GM18867 (cell line): ENCODE results near the gene MLN.

Experiments used
- ATAC-seq: cut with Tn5 transposase; IDR thresholded peaks from one replicate; pipeline ENCODE4 v1.9.1; 2021; ENCODE audit warnings: mild to moderate bottlenecking, moderate library complexity; ENCODE audit not compliant: unreplicated experiment

Gene MLN

GRCh38 chr6:33816911-33817310 lies 13.1 kb upstream of the MLN start:
- no peak for ATAC-seq

- ATAC-seq: no peak
These were observed 12.1 kb upstream of the MLN start for GRCh38 chr6:33815854-33816253.

- no peak for ATAC-seq
These were observed 10.5 kb upstream of the MLN start for GRCh38 chr6:33813990-33814985.

GRCh38 chr6:33813246-33813904 lies 9.6 kb upstream of the MLN start:
- ATAC-seq: no peak

GRCh38 chr6:33812669-33813068 lies 8.9 kb upstream of the MLN start:
- no peak for ATAC-seq

GRCh38 chr6:33809594-33809993 lies 5.8 kb upstream of the MLN start:
- no peak for ATAC-seq

GRCh38 chr6:33808641-33809180 lies 4.9 kb upstream of the MLN start:
- ATAC-seq: no peak

- no peak for ATAC-seq
These were observed 3.8 kb upstream of the MLN start for GRCh38 chr6:33807606-33808005.

- ATAC-seq: no peak
These were observed 3.0 kb upstream of the MLN start for GRCh38 chr6:33806841-33807240.

GRCh38 chr6:33802186-33802958 lies 1.4 kb downstream of the MLN start:
- ATAC-seq: no peak

GRCh38 chr6:33801611-33802010 lies 2.2 kb downstream of the MLN start:
- ATAC-seq: no peak

- ATAC-seq: no peak
These were observed 3.4 kb downstream of the MLN start for GRCh38 chr6:33800248-33800969.

GRCh38 chr6:33799454-33800113 lies 4.2 kb downstream of the MLN start:
- ATAC-seq: no peak

- ATAC-seq: no peak
These were observed 5.4 kb downstream of the MLN start for GRCh38 chr6:33798343-33798848.

GRCh38 chr6:33797626-33798342 lies 6.0 kb downstream of the MLN start:
- ATAC-seq: no peak

- ATAC-seq: no peak
These were observed 8.7 kb downstream of the MLN start for GRCh38 chr6:33794910-33795623.

- ATAC-seq: no peak
These were observed 10.8 kb downstream of the MLN start for GRCh38 chr6:33792981-33793380.

- ATAC-seq: no peak
These were observed 12.2 kb downstream of the MLN start for GRCh38 chr6:33791620-33792019.
